ENCODE measurements around the gene TBC1D22A. TPM values are rescaled to one million over a fixed set of nuclear protein-coding genes. Genes with fewer than 3 reads are reported as not detected.

Gene TBC1D22A
- total and polyA plus RNA-seq, 2 experiments from 2014 or later = 15.3 to 19.8 TPM

DNA sequence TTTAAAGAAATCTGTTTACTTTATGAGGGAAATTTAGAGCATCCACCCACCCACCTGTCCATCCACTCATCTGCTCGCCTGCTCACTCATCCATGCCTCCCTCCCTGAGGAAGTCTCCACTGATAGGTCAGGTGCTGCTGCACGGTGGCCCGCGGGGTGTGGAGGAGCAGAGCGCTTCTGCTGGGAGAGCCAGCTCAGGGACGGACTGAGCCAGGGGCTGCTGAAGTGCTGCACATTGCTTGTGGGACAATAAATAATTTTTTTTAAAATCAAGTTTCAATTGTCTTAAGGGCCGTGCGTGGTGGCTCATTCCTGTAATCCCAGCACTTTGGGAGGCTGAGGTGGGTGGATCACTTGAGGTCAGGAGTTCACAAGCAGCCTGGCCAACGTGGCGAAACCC is 148.9 kb downstream of the TBC1D22A start:
- no peak overlapping the region for H3K4me2 ChIP-seq
- no peaks in the 10 kb centered on the region for H3K9me3 ChIP-seq (ENCODE audit: low read depth)
- no peaks in the 10 kb centered on the region for H3K9me2 ChIP-seq (replicated peaks; ENCODE audit: insufficient read depth)
- H3K36me3 ChIP-seq (replicated peaks; ENCODE audit: insufficient read depth, low read depth) = no peaks in the 10 kb centered on the region
- H3K4me1 ChIP-seq (ENCODE audit: insufficient read depth) = no peaks in the 10 kb centered on the region
- no peaks in the 10 kb centered on the region for H3K79me2 ChIP-seq
- no peak overlapping the region for H2AFZ ChIP-seq
- no peak overlapping the region for H3K4me3 ChIP-seq
- WGBS (ENCODE audit: low lambda C conversion rate, missing lambda C conversion rate) = 86% methylated on average over 10 of the region's 10 CpGs
- TF ChIP-seq EZH2phosphoT487 (IDR thresholded peaks at IDR 0.05; ENCODE audit: low read depth, severe bottlenecking, unreplicated experiment) (no peak), CTCF (IDR thresholded peaks at IDR 0.05; ENCODE audit: poor library complexity) (no peak)
- H4K20me1 ChIP-seq (ENCODE audit: insufficient read depth, poor library complexity, severe bottlenecking) = no peaks in the 10 kb centered on the region
- H3K27me3 ChIP-seq = no peaks in the 10 kb centered on the region
- H3K27ac ChIP-seq = no peak overlapping the region
- DNase-seq (ENCODE audit: low spot score) = no peak

DNA sequence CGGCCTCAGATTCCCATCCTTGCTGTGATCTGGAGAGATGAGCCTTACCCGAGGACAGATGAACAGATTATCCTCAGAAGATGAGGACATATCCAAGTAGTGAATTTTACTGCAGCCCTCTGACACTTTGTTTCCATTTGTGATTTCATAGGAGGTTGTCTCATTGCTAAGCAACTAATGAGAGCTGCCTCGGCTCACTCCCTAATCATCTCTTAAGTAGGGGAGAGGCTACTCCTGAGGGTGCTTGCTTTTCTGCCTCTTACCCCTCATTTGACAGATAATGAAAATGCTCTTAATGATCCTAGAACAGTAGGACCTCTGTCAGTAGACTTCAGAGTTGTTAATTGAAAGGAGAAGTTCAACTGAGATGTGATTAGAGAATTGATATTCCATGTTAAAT is 150.9 kb downstream of the TBC1D22A start:
- 67% methylated on average over 3 of the region's 3 CpGs for WGBS (ENCODE audit: low lambda C conversion rate, missing lambda C conversion rate)
- H3K4me1 ChIP-seq (ENCODE audit: insufficient read depth) = no peaks in the 10 kb centered on the region

GRCh38 chr22:46914481-46914880 is 152.0 kb downstream of the TBC1D22A start:
- Histone ChIP-seq H2AFZ (no peak overlapping the region), H3K4me1 (ENCODE audit: insufficient read depth) (no peaks in the 10 kb centered on the region), H3K79me2 (no peaks in the 10 kb centered on the region), H3K36me3 (replicated peaks; ENCODE audit: insufficient read depth, low read depth) (no peaks in the 10 kb centered on the region), H3K27me3 (no peaks in the 10 kb centered on the region), H3K4me3 (no peak overlapping the region), H4K20me1 (ENCODE audit: insufficient read depth, poor library complexity, severe bottlenecking) (no peaks in the 10 kb centered on the region), H3K27ac (no peak overlapping the region), H3K4me2 (no peak overlapping the region), H3K9me2 (replicated peaks; ENCODE audit: insufficient read depth) (no peaks in the 10 kb centered on the region), H3K9me3 (ENCODE audit: low read depth) (no peaks in the 10 kb centered on the region)
- no peak for TF ChIP-seq EZH2phosphoT487 (IDR thresholded peaks at IDR 0.05; ENCODE audit: low read depth, severe bottlenecking, unreplicated experiment)
- TF ChIP-seq EZH2 (IDR thresholded peaks at IDR 0.05; ENCODE audit: borderline replicate concordance) = no peak
- no peak for TF ChIP-seq CTCF (IDR thresholded peaks at IDR 0.05; ENCODE audit: poor library complexity)
- no peak for DNase-seq (ENCODE audit: low spot score)
- 95% methylated on average over 10 of the region's 10 CpGs for WGBS (ENCODE audit: low lambda C conversion rate, missing lambda C conversion rate)

More for the DNA sequence above, 150.9 kb downstream of the TBC1D22A start:
- H3K9me3 ChIP-seq (ENCODE audit: low read depth) = no peaks in the 10 kb centered on the region
- no peaks in the 10 kb centered on the region for H3K79me2 ChIP-seq
- DNase-seq (ENCODE audit: low spot score) = no peak
- H3K4me3 ChIP-seq = no peak overlapping the region
- no peak overlapping the region for H2AFZ ChIP-seq
- no peak overlapping the region for H3K4me2 ChIP-seq
- TF ChIP-seq CTCF (IDR thresholded peaks at IDR 0.05; ENCODE audit: poor library complexity) (no peak), EZH2phosphoT487 (IDR thresholded peaks at IDR 0.05; ENCODE audit: low read depth, severe bottlenecking, unreplicated experiment) (no peak), EZH2 (IDR thresholded peaks at IDR 0.05; ENCODE audit: borderline replicate concordance) (no peak)
- no peaks in the 10 kb centered on the region for H3K27me3 ChIP-seq
- H3K27ac ChIP-seq = no peak overlapping the region
- no peaks in the 10 kb centered on the region for H3K36me3 ChIP-seq (replicated peaks; ENCODE audit: insufficient read depth, low read depth)
- no peaks in the 10 kb centered on the region for H3K9me2 ChIP-seq (replicated peaks; ENCODE audit: insufficient read depth)
- H4K20me1 ChIP-seq (ENCODE audit: insufficient read depth, poor library complexity, severe bottlenecking) = no peaks in the 10 kb centered on the region
